Measurements from ENCODE around the gene SLC49A4.

SLC49A4 gene

GRCh38 chr3:122758877-122759560 is 35.9 kb upstream of the SLC49A4 start:
- no peak overlapping the region for H3K4me3 ChIP-seq (ENCODE audit: low read depth, low read length)
- ChIA-PET POLR2A (no interaction called here), CTCF (interaction anchor here (0.7 to 1.4 kb wide), 4 partner anchors 15 to 391 kb away, joined by 3 to 4 read pairs (median 3); no protein-coding TSS in a partner anchor)
- no peak for DNase-seq (ENCODE audit: low read depth, low spot score)
- no peak for TF ChIP-seq CTCF (IDR thresholded peaks at IDR 0.05; ENCODE audit: insufficient read depth, low read length, missing control alignments)

DNA sequence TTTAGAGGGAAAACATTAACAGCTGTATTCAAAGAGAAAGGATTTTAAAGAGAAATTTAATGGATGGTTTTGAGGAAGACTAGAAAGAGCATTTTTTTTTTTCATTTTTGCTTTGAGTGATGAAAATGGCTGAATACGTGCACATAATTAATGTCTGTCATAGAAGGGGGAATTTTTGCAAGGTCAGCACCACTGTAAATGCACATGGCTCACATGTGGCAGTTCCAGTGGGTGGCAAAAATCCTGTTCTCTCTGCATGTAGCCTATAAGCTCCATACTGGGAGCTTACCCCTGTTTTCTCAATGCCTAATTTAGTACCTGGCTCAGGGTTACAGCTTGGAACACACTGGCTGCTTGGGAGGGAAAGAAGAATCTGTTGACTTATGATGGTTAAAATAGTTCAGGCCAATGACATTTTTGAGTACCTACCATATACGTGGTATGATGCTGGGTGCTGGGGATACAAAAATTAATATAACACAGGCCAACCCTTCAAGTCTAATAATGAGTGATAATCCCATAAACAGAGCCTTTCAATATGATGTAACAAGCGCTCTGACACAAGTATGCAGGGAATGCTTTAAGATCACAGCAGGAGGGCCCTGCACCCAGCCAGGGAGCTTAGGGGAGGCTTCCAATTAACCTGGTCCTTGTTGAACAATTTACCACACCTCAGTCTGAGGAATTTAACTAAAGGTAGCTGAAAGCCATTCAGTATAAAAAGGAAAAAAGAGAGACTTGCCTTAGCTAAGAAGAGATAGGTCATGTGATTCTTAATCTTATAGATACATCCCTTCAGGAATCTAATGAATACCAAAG is 34.2 kb upstream of the SLC49A4 start:
- H3K4me3 ChIP-seq (ENCODE audit: low read depth, low read length) = no peak overlapping the region
- TF ChIP-seq CTCF (IDR thresholded peaks at IDR 0.05; ENCODE audit: insufficient read depth, low read length, missing control alignments) = no peak
- ChIA-PET CTCF (interaction anchor here (1.3 to 1.6 kb wide), 4 partner anchors 9 to 302 kb away, joined by 3 to 4 read pairs (median 4); no protein-coding TSS in a partner anchor), POLR2A (interaction anchor here (0.7 kb wide), 1 partner anchor 15 kb away, joined by 3 read pairs; no protein-coding TSS in a partner anchor)
- DNase-seq (ENCODE audit: low read depth, low spot score) = no peak

GRCh38 chr3:122766430-122766829 is 28.4 kb upstream of the SLC49A4 start:
- no peak for DNase-seq (ENCODE audit: low read depth, low spot score)
- ChIA-PET POLR2A (no interaction called here), CTCF (interaction anchor here (0.6 kb wide), 1 partner anchor 11 kb away, joined by 4 read pairs; no protein-coding TSS in a partner anchor)
- TF ChIP-seq CTCF (IDR thresholded peaks at IDR 0.05; ENCODE audit: insufficient read depth, low read length, missing control alignments) = no peak
- H3K4me3 ChIP-seq (ENCODE audit: low read depth, low read length) = no peak overlapping the region

DNA sequence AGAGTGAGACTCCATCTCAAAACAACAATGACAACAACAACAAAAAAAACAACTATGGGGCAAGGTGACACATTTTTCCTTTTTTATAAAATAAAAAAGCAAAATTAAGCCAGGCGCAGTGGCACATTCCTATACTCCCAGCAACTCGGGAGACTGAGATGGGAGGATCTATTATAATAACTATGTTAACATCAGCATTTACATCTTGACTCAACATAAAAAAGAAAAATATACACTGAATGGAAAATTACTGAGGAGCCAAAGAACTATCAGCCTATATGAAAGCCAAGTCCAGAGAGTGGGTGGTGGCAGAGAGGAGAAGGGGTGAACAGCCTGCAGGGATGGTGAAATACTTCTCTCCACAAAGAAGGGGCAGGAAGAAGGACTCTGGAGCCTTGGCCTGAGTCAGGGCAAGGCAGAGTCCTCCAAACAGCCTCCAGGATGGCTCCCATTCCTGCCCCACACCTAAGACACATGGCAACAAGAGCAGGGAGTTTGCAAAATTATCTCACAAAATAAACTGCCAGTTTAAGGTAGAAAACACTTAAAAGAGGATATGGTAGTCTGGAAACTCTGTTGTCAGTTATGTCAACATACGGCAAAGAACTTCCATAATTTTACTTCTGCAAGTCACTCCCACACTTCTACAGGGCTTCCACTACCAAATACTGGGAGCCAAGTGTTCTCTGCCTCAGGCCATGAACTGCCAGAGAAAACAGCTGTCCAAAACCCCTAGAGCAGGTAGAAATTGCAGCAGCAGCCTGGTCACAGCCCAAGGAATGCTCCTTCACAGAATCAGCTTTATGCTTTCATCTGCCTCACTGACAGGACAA is 27.1 kb upstream of the SLC49A4 start:
- no peak for DNase-seq (ENCODE audit: low read depth, low spot score)
- H3K4me3 ChIP-seq (ENCODE audit: low read depth, low read length) = no peak overlapping the region
- ChIA-PET CTCF (no interaction called here), POLR2A (no interaction called here)
- no peak for TF ChIP-seq CTCF (IDR thresholded peaks at IDR 0.05; ENCODE audit: insufficient read depth, low read length, missing control alignments)

- ChIA-PET CTCF (interaction anchor here (0.9 to 1.0 kb wide), 2 partner anchors 10 to 16 kb away, joined by 3 to 4 read pairs; no protein-coding TSS in a partner anchor), POLR2A (no interaction called here)
- TF ChIP-seq CTCF (IDR thresholded peaks at IDR 0.05; ENCODE audit: insufficient read depth, low read length, missing control alignments) = no peak
- H3K4me3 ChIP-seq (ENCODE audit: low read depth, low read length) = no peak overlapping the region
- DNase-seq (ENCODE audit: low read depth, low spot score) = no peak
These were observed 24.2 kb upstream of the SLC49A4 start for GRCh38 chr3:122770521-122771202.
